Activated CD4-positive, alpha-beta T cell treated with anti-CD3 and anti-CD28 coated beads, Interleukin-2, amount 50 U/mL, for 48 hours (primary cell): ENCODE data around the gene SPINK4.
A peak's percentile ranks its signal among the peaks of the same experiment; 100 is the strongest.

ENCODE experiments used
- DNase-seq, 2 experiments: peaks; one replicate each; pipeline ENCODE4 v3.0.0-alpha.2; 2020

SPINK4 gene

DNA sequence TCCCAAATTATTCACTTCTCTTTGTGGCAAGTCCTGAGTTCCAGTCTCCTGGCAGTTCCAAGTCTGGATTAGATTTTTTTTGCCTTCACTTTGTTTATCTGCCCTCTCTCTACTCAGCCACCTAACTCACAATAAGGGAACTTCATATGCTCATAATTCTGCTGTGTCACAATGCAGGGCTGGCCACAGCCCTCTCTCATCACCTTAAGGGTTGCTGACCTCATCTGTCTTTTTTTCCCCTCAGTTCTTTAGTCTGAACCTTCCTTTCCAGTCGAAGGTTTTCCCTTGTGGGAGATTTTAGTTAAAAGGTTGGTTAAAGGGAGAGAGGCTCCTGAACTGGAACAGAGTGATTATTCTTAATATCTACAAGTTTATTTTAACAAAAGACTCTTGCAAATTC is 20.4 kb downstream of the SPINK4 start:
- no peak for DNase-seq

DNA sequence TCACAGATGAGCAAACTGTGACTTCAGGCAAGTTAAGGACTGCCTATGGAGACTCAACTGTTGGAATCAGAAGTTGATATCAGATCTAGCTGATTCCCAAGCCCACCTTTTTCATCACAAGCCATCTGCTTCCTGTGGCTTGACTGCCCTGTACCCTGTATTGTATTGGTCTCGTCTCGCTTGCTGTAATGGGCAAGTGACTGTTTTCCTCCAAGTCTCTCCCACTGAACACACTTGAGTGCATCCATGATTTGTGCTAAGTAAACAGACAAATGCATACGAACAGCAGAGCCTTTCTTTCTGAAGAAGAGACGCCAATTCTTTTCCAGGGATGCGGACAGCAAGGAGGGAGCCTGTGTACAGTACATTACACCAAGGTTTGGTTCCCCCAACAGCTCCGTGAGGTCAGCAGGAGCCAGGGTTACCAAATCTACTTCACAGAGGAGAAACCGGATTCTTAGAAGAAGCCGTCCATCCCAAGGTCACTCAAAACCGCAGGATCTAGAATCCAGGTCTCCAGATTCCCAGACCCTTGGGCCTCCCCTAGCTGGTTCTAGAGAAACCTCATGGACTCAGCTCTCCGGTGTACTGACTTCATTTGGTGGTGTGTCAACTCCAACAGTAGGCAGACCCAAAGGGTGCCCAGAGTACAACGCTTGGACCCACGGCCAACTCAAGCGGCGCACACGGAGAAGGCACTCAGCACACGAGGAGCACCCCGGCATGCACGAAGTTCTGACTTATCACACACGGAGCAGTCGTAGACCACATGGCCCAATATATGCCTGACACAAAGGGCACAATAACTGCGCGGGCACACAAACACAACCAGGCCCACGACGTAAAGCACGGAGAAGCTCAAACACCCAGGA is 23.4 kb downstream of the SPINK4 start:
- DNase-seq = peak in 1 of 2 experiments; percentile 22

DNA sequence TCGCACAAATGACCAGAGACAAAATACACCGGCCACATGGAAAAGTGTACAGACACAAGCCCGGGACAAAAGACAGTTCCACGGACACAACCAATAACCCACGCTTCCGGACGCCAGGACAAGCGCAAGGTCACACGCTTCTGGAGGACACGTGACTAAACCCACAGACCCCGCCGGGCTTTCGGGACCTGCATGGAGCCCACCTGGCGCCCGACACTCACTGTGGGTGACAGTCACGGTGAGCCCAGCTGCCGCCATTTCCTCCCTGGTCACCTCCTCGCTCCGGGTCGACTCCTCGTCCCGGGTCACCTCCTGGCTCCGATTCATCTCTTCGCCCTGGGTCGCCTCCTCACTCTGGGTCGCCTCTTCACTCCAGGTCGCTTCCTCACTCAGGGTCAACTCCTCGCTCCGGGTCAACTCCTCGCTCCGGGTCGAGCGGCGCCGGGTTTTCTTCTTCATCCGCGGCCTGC is 24.1 kb downstream of the SPINK4 start:
- peak; percentile 43 to 52 for DNase-seq

DNA sequence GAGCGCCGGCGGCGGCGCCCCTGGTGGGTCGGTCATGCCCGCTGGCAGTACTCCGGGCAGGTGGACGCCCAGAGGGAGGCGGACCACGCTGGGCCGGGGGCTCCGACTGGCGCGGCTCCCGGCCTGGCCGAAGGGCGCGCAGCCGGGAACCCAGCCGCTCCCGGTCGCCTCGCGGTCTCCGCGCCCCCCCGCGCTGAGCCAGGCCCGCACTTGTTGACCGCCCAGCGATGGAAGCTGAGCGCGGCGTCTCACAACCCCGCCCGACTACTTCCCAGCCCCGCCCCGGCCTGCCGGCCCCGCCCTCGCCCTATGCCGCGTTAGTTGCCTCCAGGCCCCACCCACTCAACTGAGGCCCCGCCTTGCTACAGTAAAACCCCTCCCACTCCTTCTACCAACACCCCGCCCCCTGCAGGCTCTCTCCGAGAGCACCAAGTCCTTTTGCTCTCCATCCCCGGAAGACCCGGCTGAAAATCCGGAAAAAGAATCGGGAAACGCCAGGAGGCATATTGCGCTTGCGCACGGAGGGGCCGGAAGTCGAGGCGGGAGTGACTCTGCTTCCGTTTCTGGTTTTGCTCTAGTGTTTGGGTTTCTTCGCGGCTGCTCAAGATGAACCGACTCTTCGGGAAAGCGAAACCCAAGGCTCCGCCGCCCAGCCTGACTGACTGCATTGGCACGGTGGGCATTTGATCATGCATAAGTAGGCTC is 24.7 kb downstream of the SPINK4 start, which contains the start of the genes BAG1 and CHMP5:
Gene BAG1, minus strand, starts transcription at position 236 of the 705 bp plus-strand sequence.
Gene CHMP5, plus strand, starts transcription at position 577 of the 705 bp plus-strand sequence. Its CDS starts 30 bp downstream, at position 607.
- peak; percentile 100 for DNase-seq

DNA sequence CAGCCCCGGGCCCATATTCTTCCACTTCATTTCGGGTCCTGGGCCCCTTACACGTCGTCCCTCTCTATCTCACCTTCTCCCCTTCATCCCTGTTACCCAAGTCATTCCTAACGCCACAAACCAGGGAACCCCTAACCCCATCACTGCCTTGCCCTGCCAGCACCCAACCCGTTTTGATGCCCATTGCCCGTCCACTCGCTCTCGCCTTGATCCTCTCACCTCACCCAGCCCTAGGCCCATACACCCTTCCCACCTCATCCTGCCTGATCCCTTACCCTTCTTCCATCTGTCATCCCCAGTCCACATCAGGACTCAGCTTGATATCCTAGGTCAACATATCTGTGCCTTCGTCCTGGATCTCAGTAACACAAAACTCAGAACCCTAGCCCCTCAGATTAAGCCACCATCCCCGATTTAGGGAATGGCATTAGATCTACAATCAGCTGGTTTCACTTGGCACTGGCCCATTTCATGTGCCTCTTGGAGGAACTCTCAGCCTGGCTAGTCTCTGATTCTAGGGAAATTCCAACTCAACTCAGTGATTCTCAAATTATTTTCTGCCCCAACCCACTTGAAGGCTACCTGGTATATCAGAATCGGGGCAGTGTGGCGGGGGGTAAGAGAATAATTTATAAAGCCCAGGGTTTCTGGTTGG is 25.4 kb downstream of the SPINK4 start:
- DNase-seq = no peak

DNA sequence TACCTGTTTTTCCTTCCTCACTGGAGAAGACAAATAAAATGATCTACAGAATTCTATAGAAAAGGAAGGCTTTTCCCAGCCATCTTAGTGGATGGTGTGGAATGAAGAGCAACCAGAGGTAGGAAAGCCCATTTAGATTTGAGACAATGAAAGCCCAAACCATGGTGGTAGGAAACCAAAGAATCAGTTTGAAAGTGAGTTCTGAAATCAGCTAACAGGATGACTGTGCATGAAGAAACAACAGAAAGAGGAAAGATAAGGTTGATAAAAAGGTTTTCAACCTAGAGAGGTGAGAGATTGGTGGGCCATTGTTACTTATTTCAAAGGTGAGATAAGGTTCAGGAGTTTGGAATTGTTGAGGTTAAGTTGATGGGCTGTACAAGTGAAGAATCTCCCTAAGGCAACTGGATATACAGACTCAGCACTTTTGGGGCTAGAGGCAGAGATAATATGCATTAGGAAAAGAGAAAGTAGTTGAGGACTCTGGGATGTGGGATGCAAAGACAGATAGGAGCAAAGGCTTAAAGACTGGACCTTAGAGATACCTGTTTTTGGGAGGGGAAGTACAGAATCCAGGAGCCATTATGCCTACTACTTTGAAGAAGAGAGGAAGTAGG is 27.3 kb downstream of the SPINK4 start:
- no peak for DNase-seq

DNA sequence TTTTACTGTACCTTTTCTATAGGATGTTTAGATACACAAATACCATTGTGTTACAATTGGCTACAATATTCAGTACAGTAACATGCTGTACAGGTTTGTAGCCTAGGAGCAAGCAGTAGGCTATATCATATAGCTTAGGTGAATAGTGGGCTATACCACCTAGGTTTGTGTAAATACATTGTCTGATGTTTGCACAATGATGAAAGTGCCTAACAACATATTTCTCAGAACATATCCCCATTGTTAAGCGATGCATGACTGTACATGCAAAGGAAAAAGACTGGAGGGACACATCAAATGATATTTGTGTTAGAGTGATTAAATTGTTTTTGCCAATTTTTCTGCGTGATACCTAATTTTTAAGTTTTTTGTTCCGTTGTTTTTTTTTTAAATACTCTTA is 30.2 kb downstream of the SPINK4 start:
- DNase-seq = no peak

DNA sequence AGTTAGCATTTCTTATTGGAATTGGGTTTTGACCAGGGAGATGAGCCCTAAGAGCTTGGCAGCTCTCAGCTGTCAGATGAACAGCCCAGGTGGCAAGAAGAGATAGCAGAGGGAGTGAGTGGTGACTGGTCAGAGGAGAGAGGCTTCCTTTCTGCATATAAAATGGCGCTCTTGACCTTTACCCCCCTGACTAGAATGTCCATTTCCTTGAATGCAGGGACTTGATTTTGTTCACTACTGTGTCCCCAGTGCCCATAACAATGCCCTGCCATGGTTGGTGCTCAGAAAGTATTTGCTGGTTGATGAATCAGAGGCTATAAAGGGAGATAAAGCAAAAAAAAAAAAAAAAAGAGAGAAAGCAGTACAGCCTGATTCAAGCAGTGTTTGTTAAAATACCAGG is 32.1 kb downstream of the SPINK4 start:
- DNase-seq = no peak

DNA sequence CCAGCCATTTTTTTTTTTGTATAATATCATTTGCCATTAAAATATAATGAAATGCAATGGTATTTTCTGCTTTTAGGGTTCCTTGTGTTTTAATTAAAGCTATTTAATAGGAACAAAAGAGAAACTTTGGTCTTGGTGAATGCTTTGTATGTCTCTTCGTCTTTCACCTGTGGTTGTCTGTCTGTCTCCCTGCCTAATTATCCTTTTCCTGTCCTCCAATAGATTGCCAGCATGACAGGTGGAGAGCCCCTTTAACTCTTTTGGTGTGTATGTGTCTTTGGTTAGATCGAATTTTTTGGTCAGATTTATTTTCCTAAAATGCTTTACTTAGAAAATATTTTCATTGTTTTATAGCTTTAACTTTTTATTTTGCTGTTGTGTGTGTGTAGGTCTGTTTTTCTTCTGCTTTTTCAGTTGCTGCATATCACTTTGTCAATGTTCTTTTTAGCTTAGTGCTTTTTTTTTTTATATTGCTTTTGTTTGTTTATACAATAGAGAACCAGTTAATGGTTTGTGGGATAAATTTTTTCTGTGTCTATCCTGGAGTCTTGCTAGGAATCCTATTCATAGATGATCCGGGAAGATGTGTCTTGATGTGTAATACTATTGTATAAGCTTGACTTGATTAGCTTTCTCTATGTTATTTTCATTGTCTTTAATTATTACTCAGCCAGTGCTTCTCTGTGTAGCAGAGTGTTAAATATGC is 33.5 kb downstream of the SPINK4 start:
- DNase-seq = no peak

DNA sequence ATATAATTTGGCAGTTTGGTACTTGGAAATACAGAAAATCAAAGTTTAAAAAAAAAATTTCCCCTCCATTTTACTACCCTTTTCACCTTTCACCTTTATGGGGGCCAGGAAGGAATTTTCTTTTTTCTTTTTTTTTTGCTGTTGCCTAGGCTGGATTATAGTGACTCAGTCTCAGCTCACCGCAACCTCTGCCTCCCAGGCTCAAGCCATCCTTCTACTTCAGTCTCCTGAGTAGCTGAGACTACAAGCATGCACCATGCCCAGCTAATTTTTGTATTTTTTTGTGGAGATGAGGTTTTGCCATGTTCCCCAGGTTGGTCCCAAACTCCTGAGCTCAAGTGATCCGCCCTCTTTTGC is 34.0 kb downstream of the SPINK4 start:
- DNase-seq = no peak

DNA sequence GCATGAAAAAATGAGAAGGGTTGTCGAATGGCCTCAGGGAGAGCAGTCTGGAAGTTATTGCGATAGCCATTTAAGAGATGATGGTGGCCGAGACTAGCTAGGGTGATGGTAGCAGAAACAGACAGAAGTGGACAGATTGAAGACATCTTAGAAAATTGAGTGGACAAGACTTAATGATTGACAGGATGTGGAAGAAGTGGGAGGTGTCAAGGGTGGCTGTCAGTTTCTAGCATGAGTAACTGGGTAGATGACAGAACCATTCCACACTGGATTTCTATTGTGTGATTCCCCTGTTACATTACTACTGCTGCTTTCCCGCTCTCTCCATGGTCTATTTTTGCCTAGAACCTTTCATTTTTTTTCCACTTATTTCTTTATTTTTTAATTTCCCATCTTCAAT is 37.5 kb downstream of the SPINK4 start:
- no peak for DNase-seq

DNA sequence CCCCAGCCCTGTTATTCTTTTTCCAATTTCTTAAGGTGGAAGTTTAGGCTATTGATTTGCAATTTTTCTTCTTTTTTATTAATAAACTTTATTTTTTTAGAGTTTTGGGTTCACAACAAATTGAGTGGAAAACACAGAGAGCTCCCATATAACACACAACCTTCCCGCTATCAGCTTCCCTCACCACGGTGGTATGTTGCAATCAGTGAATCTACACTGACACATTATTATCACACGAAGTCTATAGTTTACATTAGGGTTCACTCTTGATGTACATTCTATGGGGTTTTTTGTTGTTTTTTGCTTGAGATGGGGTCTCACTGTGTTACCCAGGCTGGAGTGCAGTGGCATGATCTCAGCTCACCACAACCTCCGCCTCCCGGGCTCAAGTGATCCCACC is 45.5 kb downstream of the SPINK4 start:
- no peak for DNase-seq

DNA sequence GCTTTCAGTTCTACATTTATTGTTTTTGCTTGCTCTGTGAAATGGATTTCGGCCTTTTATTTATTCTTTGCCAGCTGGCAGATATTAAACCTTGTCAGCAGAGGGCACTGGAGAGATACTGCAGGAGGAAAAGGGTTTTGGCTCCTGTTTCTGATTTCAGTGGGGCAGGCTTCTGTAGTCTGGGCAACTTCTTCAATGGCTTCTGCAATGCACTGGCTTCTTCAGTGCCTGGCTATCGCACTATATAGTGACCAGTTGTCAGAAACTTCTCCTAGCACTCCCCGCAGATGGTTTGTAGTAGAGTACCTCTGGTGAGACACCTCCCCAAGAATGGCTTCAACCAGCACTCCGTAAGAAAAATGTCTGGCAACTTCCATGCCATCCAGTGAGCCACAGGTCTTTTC is 47.1 kb downstream of the SPINK4 start:
- peak in 1 of 2 experiments; percentile 50 for DNase-seq

DNA sequence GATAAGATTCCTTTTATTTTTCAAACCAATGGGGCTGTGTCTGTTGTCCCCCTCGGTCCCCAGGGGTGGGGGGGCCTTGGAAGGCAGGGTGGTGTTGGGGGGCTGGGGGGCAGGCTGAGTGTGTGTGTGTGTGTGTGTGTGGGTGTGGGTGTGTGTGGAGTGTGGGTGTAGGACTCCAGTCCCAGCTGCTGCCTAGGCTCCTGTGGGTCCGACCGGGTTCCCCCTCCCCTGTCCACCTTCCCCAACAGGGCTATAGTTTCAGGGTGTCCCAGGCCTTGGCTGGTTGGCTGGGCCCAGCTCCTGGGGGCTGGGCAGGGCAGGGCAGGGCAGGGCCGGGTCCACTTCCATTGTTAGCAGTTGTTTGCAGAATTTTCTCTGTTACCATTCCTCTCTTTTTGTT is 48.3 kb downstream of the SPINK4 start:
- DNase-seq = no peak

DNA sequence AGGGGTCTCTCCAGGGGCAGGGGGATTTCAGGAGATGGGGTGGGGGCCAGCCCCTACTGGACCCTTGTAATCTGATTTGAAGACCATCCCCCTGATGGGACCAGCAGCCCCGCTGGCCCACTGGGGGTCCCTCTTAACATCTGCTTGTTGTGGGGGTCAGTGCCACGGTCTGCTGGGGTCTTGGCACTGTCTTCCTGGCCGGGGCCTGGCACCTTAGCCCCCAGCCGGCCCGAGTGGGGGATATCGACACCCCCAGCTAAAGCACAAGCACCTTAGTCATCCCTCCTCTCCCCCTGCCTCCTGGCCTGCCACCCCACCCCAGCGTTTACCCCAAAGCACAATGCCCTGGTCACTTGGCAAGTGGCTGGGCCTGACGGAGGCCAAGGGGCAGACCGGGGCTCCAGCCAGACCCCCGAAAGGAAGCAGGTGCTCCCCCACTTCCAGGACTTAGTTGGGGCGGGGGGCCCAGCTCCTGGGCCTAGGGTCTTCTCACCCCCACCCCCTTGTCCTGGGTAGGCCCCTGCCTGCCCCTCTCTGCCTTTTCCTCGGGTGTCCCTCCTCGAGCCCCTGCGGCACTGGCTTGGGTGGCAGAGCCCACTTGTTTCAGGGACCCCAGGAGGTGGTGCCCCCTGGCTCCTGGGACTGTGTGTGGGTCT is 49.0 kb downstream of the SPINK4 start:
- DNase-seq = no peak

DNA sequence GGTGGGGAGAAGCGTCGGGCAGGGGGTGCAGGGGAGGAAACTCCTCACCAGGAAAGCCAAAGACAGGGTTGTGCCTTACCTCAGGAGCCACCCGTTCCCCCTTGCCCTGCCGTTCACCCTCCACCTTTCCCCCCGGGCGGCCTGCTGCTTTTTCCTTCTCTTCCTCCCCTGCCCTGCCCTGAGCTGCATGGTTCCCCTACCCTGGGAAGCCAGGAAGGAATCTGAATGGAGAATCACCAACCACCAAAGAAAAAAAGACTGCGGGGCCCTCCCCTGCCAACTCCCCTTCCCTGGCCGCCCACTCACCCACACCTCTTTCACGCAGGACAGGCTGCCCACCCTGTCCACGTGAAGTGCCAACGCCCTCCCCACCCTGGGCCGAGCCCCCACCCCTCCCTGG is 49.5 kb downstream of the SPINK4 start:
- peak; percentile 43 to 51 for DNase-seq

DNA sequence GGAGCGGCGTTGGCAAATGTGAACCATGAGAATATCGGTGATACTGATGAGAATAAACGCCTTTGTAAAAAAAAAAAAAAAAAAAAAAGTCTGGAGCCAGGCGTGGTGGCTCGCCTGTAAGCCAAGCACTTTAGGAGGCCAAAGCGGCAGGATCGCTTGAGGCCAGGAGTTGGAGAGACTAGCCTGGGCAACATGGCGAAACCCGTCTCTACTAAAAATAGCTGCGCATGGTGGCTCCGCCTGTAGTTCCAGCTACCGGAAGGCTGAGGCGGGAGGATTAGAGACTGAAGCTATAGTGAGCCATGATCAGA is 49.9 kb downstream of the SPINK4 start:
- DNase-seq = no peak

DNA sequence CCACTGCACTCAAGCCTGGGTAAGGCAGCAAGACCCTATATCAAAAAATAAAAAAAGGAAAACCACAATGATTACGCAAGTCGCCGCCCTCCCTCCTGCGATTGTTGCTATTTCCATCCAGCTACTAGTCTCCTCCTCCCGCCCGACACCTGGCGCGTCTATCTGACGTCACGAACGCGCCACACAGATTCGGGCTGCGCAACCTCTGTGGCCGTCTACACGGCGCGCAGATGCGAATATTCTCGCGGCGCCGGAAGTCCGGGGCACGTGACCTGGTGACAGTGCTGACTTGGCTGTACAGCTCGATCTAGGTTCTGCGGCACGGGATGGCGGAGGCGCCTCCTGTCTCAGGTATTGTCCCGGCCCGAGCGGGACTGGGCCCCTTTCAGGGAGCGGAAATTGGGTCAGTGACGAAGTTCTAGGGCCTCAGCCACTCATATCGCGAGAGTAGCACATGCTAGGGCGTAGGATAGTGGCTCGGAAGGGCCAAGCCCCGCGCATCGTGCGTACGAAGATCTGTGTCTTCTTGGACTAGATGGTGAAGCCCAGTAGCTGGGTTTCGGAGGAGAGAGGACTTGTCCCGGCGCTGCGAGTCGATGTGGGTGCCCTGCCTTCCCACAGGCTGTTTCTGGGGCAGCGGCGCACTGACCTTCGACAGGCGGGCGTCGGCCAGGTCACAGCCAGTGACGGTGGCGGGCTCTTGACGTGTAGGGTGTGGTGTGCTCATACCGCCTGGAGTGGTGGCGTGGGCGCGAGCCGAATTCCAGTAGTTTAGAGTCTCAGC is 50.5 kb downstream of the SPINK4 start, which contains the start of gene NFX1:
Gene NFX1, plus strand, starts transcription at position 270 of the 784 bp plus-strand sequence. Its CDS starts 57 bp downstream, at position 327.
- peak; percentile 98 for DNase-seq

DNA sequence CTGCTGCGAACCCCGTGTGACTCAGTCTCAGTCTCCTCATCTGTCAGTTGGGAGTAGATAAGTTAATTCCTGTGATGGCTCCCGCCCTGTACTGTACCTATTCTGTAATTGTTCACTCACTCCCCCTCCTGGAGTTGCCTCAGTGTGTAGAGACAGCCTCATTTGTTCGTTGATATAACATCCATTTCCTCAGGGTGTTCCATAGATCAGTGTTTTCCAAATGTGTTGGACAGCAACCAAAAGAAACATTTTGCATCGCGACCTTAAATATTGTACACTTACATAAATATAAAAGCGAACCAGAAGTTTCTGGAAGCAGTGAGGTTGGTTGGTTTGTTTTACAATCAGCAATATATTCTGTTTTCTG is 51.0 kb downstream of the SPINK4 start:
- DNase-seq = no peak

DNA sequence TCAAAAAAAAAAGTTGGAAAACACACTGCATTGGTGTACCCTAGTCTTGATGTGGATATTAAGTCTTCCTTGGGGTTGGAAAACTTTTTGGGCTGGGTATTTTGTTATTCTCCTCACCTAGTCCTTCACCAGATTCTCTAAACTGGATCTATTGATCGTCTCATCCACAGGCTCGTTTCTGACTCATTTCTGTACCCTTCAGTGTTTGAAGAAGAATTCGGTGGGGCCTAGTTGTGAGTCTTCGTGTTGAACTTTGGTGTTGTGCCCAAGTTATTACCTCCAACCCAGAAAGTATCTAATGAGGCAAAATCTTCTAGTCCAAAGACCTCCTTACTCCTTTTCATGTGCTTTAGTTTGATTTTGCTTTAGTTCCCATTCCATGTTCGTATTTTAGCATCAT is 51.9 kb downstream of the SPINK4 start:
- DNase-seq = no peak

DNA sequence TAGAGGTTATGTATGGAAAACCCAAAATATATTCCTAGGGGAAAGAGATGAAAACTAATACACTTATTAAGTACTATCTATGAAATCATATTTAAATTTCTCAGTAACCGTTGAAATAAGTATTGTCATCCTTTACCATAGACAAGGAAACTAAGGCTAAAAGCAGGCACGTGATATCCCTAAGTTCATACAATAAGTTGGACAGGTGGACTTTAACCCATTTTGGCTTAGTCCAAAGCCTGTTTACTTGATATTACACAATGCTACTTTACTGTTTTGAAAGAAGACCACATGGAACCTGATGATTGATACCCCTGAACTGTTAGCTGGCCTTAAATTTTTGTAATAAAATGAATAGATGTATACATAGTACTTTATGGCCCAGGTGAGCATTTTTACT is 53.8 kb downstream of the SPINK4 start:
- no peak for DNase-seq
